Naive B cell (primary cell): ENCODE results near the gene MED6. TPM values are rescaled to one million over a fixed set of nuclear protein-coding genes. Genes with fewer than 3 reads are reported as not detected.

Experiments
- ATAC-seq, 2 donors: fragments of 150-1000 bp; cut with Tn5 transposase; 2 replicates each; pipeline ENCODE4 v1.10.0; 2021; ENCODE audit warnings: low read depth in 2 of 2, mild to moderate bottlenecking in 2 of 2, moderate library complexity in 2 of 2
- DNase-seq: peaks from one replicate; pipeline ENCODE4 v3.0.0; 2022
- H3K27ac Mint-ChIP-seq, 6 donors: one replicate each; pipeline ENCODE4 v1.8.0; 2020 to 2022; ENCODE audit warnings: mild to moderate bottlenecking in 6 of 6, mixed read lengths in 6 of 6, moderate library complexity in 5 of 6, inconsistent platforms in 2 of 6
- H3K27me3 Mint-ChIP-seq, 3 donors: one replicate each; pipeline ENCODE4 v1.8.0; 2021 to 2022; ENCODE audit warnings: mixed read lengths in 3 of 3, mild to moderate bottlenecking in 1 of 3
- H3K36me3 Mint-ChIP-seq, 2 donors: one replicate each; pipeline ENCODE4 v1.8.0; 2020 to 2022; ENCODE audit warnings: mixed read lengths in 2 of 2, inconsistent platforms in 1 of 2, mild to moderate bottlenecking in 1 of 2
- H3K4me1 Mint-ChIP-seq, 3 donors: one replicate each; pipeline ENCODE4 v1.8.0; 2020 to 2022; ENCODE audit warnings: mixed read lengths in 3 of 3, inconsistent platforms in 1 of 3, mild to moderate bottlenecking in 1 of 3, moderate library complexity in 1 of 3
- H3K4me3 Mint-ChIP-seq, 8 donors: one replicate each; pipeline ENCODE4 v1.8.0; 2020 to 2022; ENCODE audit warnings: mild to moderate bottlenecking in 8 of 8, mixed read lengths in 8 of 8, moderate library complexity in 8 of 8, inconsistent platforms in 2 of 8
- H3K9me3 Mint-ChIP-seq, 7 donors: one replicate each; pipeline ENCODE4 v1.8.0; 2020 to 2022; ENCODE audit warnings: mixed read lengths in 7 of 7, mild to moderate bottlenecking in 5 of 7, inconsistent platforms in 2 of 7, moderate library complexity in 1 of 7
- polyA plus RNA-seq, 6 donors: library from polyadenylated mRNA; unstranded; fragments of 300-500 nt; fragmentation: Illumina TruSeq; gene quantifications; one replicate each; pipeline ENCODE4 v1.2.3, GENCODE V29; 2021; ENCODE audit warnings: low read depth in 6 of 6

MED6 gene
- polyA plus RNA-seq, 6 donors from 2014 or later, result 32.9 to 47.5 (median 42.9) TPM

- ATAC-seq (no peak), DNase-seq (no peak)
- Mint-ChIP-seq H3K27me3 (no peaks in the 10 kb centered on the region), H3K36me3 (peaks cover 21 to 46% of the 10 kb centered on the region in 2 donors), H3K4me3 (no peak overlapping the region), H3K9me3 (peaks cover 0 to 2% (median 0%) of the 10 kb centered on the region in 7 donors), H3K27ac (no peak overlapping the region), H3K4me1 (peaks cover 0 to 5% (median 0%) of the 10 kb centered on the region in 3 donors)
Measured at GRCh38 chr14:70585231-70585630, 15.2 kb downstream of the MED6 start.

- DNase-seq, result no peak
- no peak overlapping the region for H3K4me3 Mint-ChIP-seq
- peaks cover 38 to 45% of the 10 kb centered on the region in 2 donors for H3K36me3 Mint-ChIP-seq
- H3K27me3 Mint-ChIP-seq, result no peaks in the 10 kb centered on the region
- peak overlapping the region in 2 of 6 donors; percentile 22 to 31 for H3K27ac Mint-ChIP-seq
- ATAC-seq, result no peak
- H3K4me1 Mint-ChIP-seq, result peaks cover 0 to 7% (median 7%) of the 10 kb centered on the region in 3 donors
- peaks cover 0 to 4% (median 0%) of the 10 kb centered on the region in 7 donors for H3K9me3 Mint-ChIP-seq
Measured at GRCh38 chr14:70576891-70577290, 23.6 kb downstream of the MED6 start.

- Mint-ChIP-seq H3K36me3 (peaks cover 35 to 50% of the 10 kb centered on the region in 2 donors), H3K9me3 (peaks cover 0 to 4% (median 2%) of the 10 kb centered on the region in 7 donors)
- ATAC-seq, result no peak
Measured at GRCh38 chr14:70573050-70573449, 27.4 kb downstream of the MED6 start.

GRCh38 chr14:70571139-70571538 lies 29.3 kb downstream of the MED6 start:
- no peaks in the 10 kb centered on the region for H3K27me3 Mint-ChIP-seq
- ATAC-seq, result no peak

More at GRCh38 chr14:70573050-70573449, 27.4 kb downstream of the MED6 start:
- Mint-ChIP-seq H3K27ac (no peak overlapping the region), H3K27me3 (no peaks in the 10 kb centered on the region), H3K4me3 (no peak overlapping the region), H3K4me1 (peaks cover 8 to 36% (median 12%) of the 10 kb centered on the region in 3 donors)
- no peak for DNase-seq

GRCh38 chr14:70567791-70568190 lies 32.7 kb downstream of the MED6 start:
- H3K9me3 Mint-ChIP-seq, result peaks cover 12 to 32% (median 14%) of the 10 kb centered on the region in 7 donors
- no peak overlapping the region for H3K4me3 Mint-ChIP-seq
- peaks cover 66 to 71% of the 10 kb centered on the region in 2 donors for H3K36me3 Mint-ChIP-seq
- no peaks in the 10 kb centered on the region for H3K27me3 Mint-ChIP-seq
- DNase-seq (no peak), ATAC-seq (no peak)
- H3K4me1 Mint-ChIP-seq, result peaks cover 7 to 39% (median 8%) of the 10 kb centered on the region in 3 donors
- no peak overlapping the region for H3K27ac Mint-ChIP-seq

More at GRCh38 chr14:70571139-70571538, 29.3 kb downstream of the MED6 start:
- Mint-ChIP-seq H3K4me1 (peaks cover 7 to 39% (median 8%) of the 10 kb centered on the region in 3 donors), H3K9me3 (peaks cover 0 to 8% (median 5%) of the 10 kb centered on the region in 7 donors), H3K27ac (no peak overlapping the region), H3K4me3 (no peak overlapping the region), H3K36me3 (peaks cover 44 to 50% of the 10 kb centered on the region in 2 donors)
- DNase-seq, result no peak

GRCh38 chr14:70563869-70564268 lies 36.6 kb downstream of the MED6 start:
- peaks cover 70 to 79% of the 10 kb centered on the region in 2 donors for H3K36me3 Mint-ChIP-seq
- ATAC-seq (no peak), DNase-seq (no peak)
- H3K27ac Mint-ChIP-seq, result peak overlapping the region in 1 of 6 donors; percentile 54
- no peaks in the 10 kb centered on the region for H3K27me3 Mint-ChIP-seq
- peaks cover 0 to 6% (median 3%) of the 10 kb centered on the region in 3 donors for H3K4me1 Mint-ChIP-seq
- H3K4me3 Mint-ChIP-seq, result no peak overlapping the region
- H3K9me3 Mint-ChIP-seq, result peaks cover 18 to 52% (median 33%) of the 10 kb centered on the region in 7 donors

GRCh38 chr14:70563417-70563816 lies 37.0 kb downstream of the MED6 start:
- no peaks in the 10 kb centered on the region for H3K27me3 Mint-ChIP-seq
- peak overlapping the region in 1 of 6 donors; percentile 54 for H3K27ac Mint-ChIP-seq
- peaks cover 0 to 6% (median 3%) of the 10 kb centered on the region in 3 donors for H3K4me1 Mint-ChIP-seq
- DNase-seq, result no peak
- peaks cover 72 to 79% of the 10 kb centered on the region in 2 donors for H3K36me3 Mint-ChIP-seq
- peaks cover 18 to 52% (median 33%) of the 10 kb centered on the region in 7 donors for H3K9me3 Mint-ChIP-seq
- no peak for ATAC-seq
- H3K4me3 Mint-ChIP-seq, result no peak overlapping the region

- Mint-ChIP-seq H3K36me3 (peaks cover 38 to 45% of the 10 kb centered on the region in 2 donors), H3K4me3 (no peak overlapping the region), H3K4me1 (peaks cover 0 to 7% (median 0%) of the 10 kb centered on the region in 3 donors), H3K27ac (no peak overlapping the region), H3K9me3 (peaks cover 9 to 29% (median 21%) of the 10 kb centered on the region in 7 donors), H3K27me3 (no peaks in the 10 kb centered on the region)
- DNase-seq (no peak), ATAC-seq (no peak)
Measured at GRCh38 chr14:70558356-70558755, 42.1 kb downstream of the MED6 start.

- Mint-ChIP-seq H3K36me3 (peaks cover 14 to 22% of the 10 kb centered on the region in 2 donors), H3K27me3 (no peaks in the 10 kb centered on the region), H3K4me1 (peaks cover 0 to 7% (median 0%) of the 10 kb centered on the region in 3 donors), H3K4me3 (no peak overlapping the region), H3K27ac (peak overlapping the region in 1 of 6 donors; percentile 20), H3K9me3 (peaks cover 0 to 6% (median 3%) of the 10 kb centered on the region in 7 donors)
- DNase-seq (no peak), ATAC-seq (no peak)
Measured at GRCh38 chr14:70555890-70556289, 44.6 kb downstream of the MED6 start.

- Mint-ChIP-seq H3K4me1 (peaks cover 5 to 8% (median 7%) of the 10 kb centered on the region in 3 donors), H3K9me3 (peaks cover 0 to 4% (median 3%) of the 10 kb centered on the region in 7 donors), H3K27me3 (no peaks in the 10 kb centered on the region), H3K36me3 (peaks cover 13 to 22% of the 10 kb centered on the region in 2 donors), H3K27ac (peak overlapping the region in 2 of 6 donors; percentile 21 to 27), H3K4me3 (no peak overlapping the region)
- no peak for ATAC-seq
- no peak for DNase-seq
Measured at GRCh38 chr14:70538087-70538486, 62.4 kb downstream of the MED6 start.

- H3K27me3 Mint-ChIP-seq, result no peaks in the 10 kb centered on the region
- DNase-seq (no peak), ATAC-seq (no peak)
- H3K36me3 Mint-ChIP-seq, result peaks cover 25 to 28% of the 10 kb centered on the region in 2 donors
- H3K9me3 Mint-ChIP-seq, result peaks cover 0 to 16% (median 11%) of the 10 kb centered on the region in 7 donors
- H3K4me1 Mint-ChIP-seq, result peaks cover 5 to 8% (median 7%) of the 10 kb centered on the region in 3 donors
- H3K4me3 Mint-ChIP-seq, result no peak overlapping the region
- no peak overlapping the region for H3K27ac Mint-ChIP-seq
Measured at GRCh38 chr14:70536830-70537229, 63.6 kb downstream of the MED6 start.

GRCh38 chr14:70534904-70535303 lies 65.6 kb downstream of the MED6 start, which contains the start of gene ADAM20:
Gene ADAM20 (minus strand): TSS chr14:70535004. CDS start chr14:70524757, 10,247 bp downstream.
- Mint-ChIP-seq H3K4me3 (no peak within 1 kb of the TSS), H3K4me1 (peaks cover 5 to 8% (median 7%) of the 10 kb centered on the region in 3 donors), H3K27me3 (no peaks in the 10 kb centered on the region), H3K36me3 (peaks cover 37 to 38% of the 10 kb centered on the region in 2 donors), H3K9me3 (peaks cover 0 to 23% (median 14%) of the 10 kb centered on the region in 7 donors), H3K27ac (peak within 1 kb of the TSS in 1 of 6 donors; percentile 16)
- DNase-seq (no peak), ATAC-seq (no peak)
